ENCODE results near the gene SLX9. TPM values are rescaled to one million over a fixed set of nuclear protein-coding genes. Genes with fewer than 3 reads are reported as not detected.

SLX9 gene
- total RNA-seq, 1 donor from 2014 or later, result 38.8 TPM

- DNase-seq (ENCODE audit: low read depth) (no peak), FAIRE-seq (no peak)
- H3K9ac ChIP-seq (ENCODE audit: low read length), result no peak overlapping the region
- no peaks in the 10 kb centered on the region for H3K9me3 ChIP-seq (ENCODE audit: insufficient read depth, low read depth, low read length)
- no peaks in the 10 kb centered on the region for H3K36me3 ChIP-seq (ENCODE audit: insufficient read depth, low read length)
- H3K27me3 Mint-ChIP-seq (ENCODE audit: low read depth, unreplicated experiment), result peaks cover 18% of the 10 kb centered on the region
- H3K9me3 Mint-ChIP-seq (ENCODE audit: unreplicated experiment), result no peaks in the 10 kb centered on the region
- TF ChIP-seq EZH2 (IDR thresholded peaks at IDR 0.05; ENCODE audit: insufficient read depth, low read length) (no peak), CTCF (IDR thresholded peaks at IDR 0.05; ENCODE audit: insufficient read depth, low read depth, low read length) (no peak)
- no peak overlapping the region for H3K27ac Mint-ChIP-seq (ENCODE audit: unreplicated experiment)
- H3K4me3 Mint-ChIP-seq (ENCODE audit: unreplicated experiment), result no peak overlapping the region
- peaks cover 2% of the 10 kb centered on the region for H3K27me3 ChIP-seq (ENCODE audit: insufficient read depth, low read length)
- no peak overlapping the region for H2AFZ ChIP-seq (ENCODE audit: low read depth, low read length)
- H3K4me3 ChIP-seq (ENCODE audit: insufficient read depth, low read depth, low read length), result no peak overlapping the region
- H3K79me2 ChIP-seq (ENCODE audit: insufficient read depth, low read length), result no peaks in the 10 kb centered on the region
- no peaks in the 10 kb centered on the region for H3K36me3 Mint-ChIP-seq (ENCODE audit: low read depth, unreplicated experiment)
- no peak overlapping the region for H3K4me2 ChIP-seq (ENCODE audit: low read length)
- H4K20me1 ChIP-seq (ENCODE audit: insufficient read depth, low read length), result no peaks in the 10 kb centered on the region
- no peaks in the 10 kb centered on the region for H3K4me1 ChIP-seq (ENCODE audit: insufficient read depth, low read length)
- peaks cover 6% of the 10 kb centered on the region for H3K4me1 Mint-ChIP-seq (ENCODE audit: low read depth, unreplicated experiment)
- H3K27ac ChIP-seq (ENCODE audit: low read depth, low read length), result no peak overlapping the region
These were observed 53.7 kb downstream of the SLX9 start for GRCh38 chr21:44993321-44994046.

DNA sequence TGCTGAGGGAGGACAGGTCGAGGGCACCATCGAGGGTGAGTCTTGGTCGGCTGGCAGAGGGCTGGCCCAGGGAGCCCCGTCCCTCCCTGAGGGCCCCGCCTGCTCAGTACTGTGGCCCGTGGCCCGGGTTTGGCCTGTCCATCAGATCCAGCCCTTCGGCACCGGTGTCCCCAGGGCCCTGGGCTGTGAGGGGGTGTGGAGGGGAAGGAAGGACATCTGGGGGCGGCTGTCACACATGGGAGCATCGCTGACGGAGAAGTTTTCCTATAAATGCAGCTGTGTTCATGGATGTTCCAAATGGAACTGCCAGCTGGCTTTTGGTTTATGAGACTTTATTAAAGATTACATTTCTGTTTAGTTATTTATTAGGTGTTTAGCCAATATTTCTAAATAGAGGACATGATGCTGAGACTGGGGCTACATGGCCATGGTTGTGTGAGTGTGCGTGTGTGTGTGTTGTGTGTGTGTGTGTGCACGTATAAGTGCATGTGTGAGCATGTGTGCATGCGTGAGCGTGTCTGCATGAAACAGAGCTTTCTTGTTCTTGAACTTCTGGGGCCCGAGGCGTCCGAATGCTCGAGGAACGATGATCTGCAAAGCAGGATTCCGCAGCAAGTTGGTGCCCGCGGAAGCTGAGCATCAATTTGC lies 54.3 kb downstream of the SLX9 start:
- Mint-ChIP-seq H3K27me3 (ENCODE audit: low read depth, unreplicated experiment) (peaks cover 18% of the 10 kb centered on the region), H3K36me3 (ENCODE audit: low read depth, unreplicated experiment) (no peaks in the 10 kb centered on the region), H3K4me1 (ENCODE audit: low read depth, unreplicated experiment) (peaks cover 6% of the 10 kb centered on the region), H3K9me3 (ENCODE audit: unreplicated experiment) (no peaks in the 10 kb centered on the region), H3K27ac (ENCODE audit: unreplicated experiment) (no peak overlapping the region), H3K4me3 (ENCODE audit: unreplicated experiment) (no peak overlapping the region)
- no peak overlapping the region for H3K4me3 ChIP-seq (ENCODE audit: insufficient read depth, low read depth, low read length)
- H3K4me2 ChIP-seq (ENCODE audit: low read length), result no peak overlapping the region
- no peaks in the 10 kb centered on the region for H3K4me1 ChIP-seq (ENCODE audit: insufficient read depth, low read length)
- no peaks in the 10 kb centered on the region for H4K20me1 ChIP-seq (ENCODE audit: insufficient read depth, low read length)
- H2AFZ ChIP-seq (ENCODE audit: low read depth, low read length), result no peak overlapping the region
- H3K36me3 ChIP-seq (ENCODE audit: insufficient read depth, low read length), result no peaks in the 10 kb centered on the region
- no peaks in the 10 kb centered on the region for H3K9me3 ChIP-seq (ENCODE audit: insufficient read depth, low read depth, low read length)
- no peak for FAIRE-seq
- no peak for DNase-seq (ENCODE audit: low read depth)
- peaks cover 2% of the 10 kb centered on the region for H3K27me3 ChIP-seq (ENCODE audit: insufficient read depth, low read length)
- H3K9ac ChIP-seq (ENCODE audit: low read length), result no peak overlapping the region
- H3K79me2 ChIP-seq (ENCODE audit: insufficient read depth, low read length), result no peaks in the 10 kb centered on the region
- no peak for TF ChIP-seq EZH2 (IDR thresholded peaks at IDR 0.05; ENCODE audit: insufficient read depth, low read length)
- H3K27ac ChIP-seq (ENCODE audit: low read depth, low read length), result no peak overlapping the region

DNA sequence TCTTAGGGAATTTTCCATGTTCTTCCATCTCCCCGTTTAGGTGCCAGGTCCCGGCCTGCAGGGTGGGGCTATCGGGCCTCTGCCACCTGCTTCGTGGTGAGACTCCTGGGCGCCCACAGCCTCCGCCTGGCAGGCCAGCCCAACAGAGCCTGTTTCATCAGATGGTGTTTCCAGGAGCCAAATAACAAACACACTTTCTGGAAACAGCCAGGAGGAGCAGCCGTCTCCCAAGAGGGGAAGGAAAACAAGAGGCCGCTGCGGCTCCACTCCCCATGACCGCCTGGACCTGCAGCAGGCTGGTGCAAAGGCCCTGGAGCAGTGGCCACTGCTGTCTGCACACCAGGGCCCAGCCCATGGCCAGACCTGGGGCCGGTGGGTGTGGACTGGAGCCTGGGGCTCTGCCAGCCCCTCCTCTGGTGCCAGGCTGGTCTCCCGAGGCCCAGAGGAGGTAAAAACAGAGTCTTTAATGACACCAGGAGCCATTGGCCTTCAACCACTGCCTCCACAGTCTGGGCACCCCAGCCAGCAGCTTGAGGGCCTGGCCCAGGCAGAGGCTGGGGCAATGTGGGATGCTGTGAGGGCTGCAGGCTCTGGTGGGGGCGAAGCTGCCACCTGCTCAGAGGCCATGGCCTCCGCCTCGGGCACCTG lies 55.0 kb downstream of the SLX9 start:
- H3K9me3 ChIP-seq (ENCODE audit: insufficient read depth, low read depth, low read length), result no peaks in the 10 kb centered on the region
- H3K4me3 ChIP-seq (ENCODE audit: insufficient read depth, low read depth, low read length), result no peak overlapping the region
- H3K36me3 Mint-ChIP-seq (ENCODE audit: low read depth, unreplicated experiment), result no peaks in the 10 kb centered on the region
- no peaks in the 10 kb centered on the region for H3K4me1 Mint-ChIP-seq (ENCODE audit: low read depth, unreplicated experiment)
- no peak overlapping the region for H3K9ac ChIP-seq (ENCODE audit: low read length)
- no peak overlapping the region for H2AFZ ChIP-seq (ENCODE audit: low read depth, low read length)
- H3K4me1 ChIP-seq (ENCODE audit: insufficient read depth, low read length), result no peaks in the 10 kb centered on the region
- DNase-seq (ENCODE audit: low read depth) (no peak), FAIRE-seq (no peak)
- H3K27ac ChIP-seq (ENCODE audit: low read depth, low read length), result no peak overlapping the region
- H4K20me1 ChIP-seq (ENCODE audit: insufficient read depth, low read length), result no peaks in the 10 kb centered on the region
- TF ChIP-seq EZH2 (IDR thresholded peaks at IDR 0.05; ENCODE audit: insufficient read depth, low read length) (no peak), CTCF (IDR thresholded peaks at IDR 0.05; ENCODE audit: insufficient read depth, low read depth, low read length) (no peak)
- no peak overlapping the region for H3K4me3 Mint-ChIP-seq (ENCODE audit: unreplicated experiment)
- H3K79me2 ChIP-seq (ENCODE audit: insufficient read depth, low read length), result no peaks in the 10 kb centered on the region
- peaks cover 16% of the 10 kb centered on the region for H3K27me3 Mint-ChIP-seq (ENCODE audit: low read depth, unreplicated experiment)
- H3K27me3 ChIP-seq (ENCODE audit: insufficient read depth, low read length), result peaks cover 2% of the 10 kb centered on the region
- no peak overlapping the region for H3K27ac Mint-ChIP-seq (ENCODE audit: unreplicated experiment)
- no peak overlapping the region for H3K4me2 ChIP-seq (ENCODE audit: low read length)
- no peaks in the 10 kb centered on the region for H3K9me3 Mint-ChIP-seq (ENCODE audit: unreplicated experiment)
- no peaks in the 10 kb centered on the region for H3K36me3 ChIP-seq (ENCODE audit: insufficient read depth, low read length)

All from astrocyte (in vitro differentiated cells and primary cell).